HG03469 (cell line): Measurements from ENCODE around the gene KLF13.

Source experiments
- ATAC-seq: cut with Tn5 transposase; IDR thresholded peaks from one replicate; pipeline ENCODE4 v1.9.1; 2021; ENCODE audit warnings: mild to moderate bottlenecking, moderate library complexity, moderate number of reproducible peaks; ENCODE audit not compliant: unreplicated experiment

KLF13 gene

GRCh38 chr15:31298707-31299172 is 27.9 kb upstream of the KLF13 start:
- no peak for ATAC-seq

GRCh38 chr15:31300208-31300661 is 26.4 kb upstream of the KLF13 start:
- ATAC-seq, result no peak

- ATAC-seq, result no peak
Measured at GRCh38 chr15:31300981-31301672, 25.5 kb upstream of the KLF13 start.

GRCh38 chr15:31301673-31301990 is 25.0 kb upstream of the KLF13 start:
- ATAC-seq, result no peak

- no peak for ATAC-seq
Measured at GRCh38 chr15:31302029-31302657, 24.5 kb upstream of the KLF13 start.

GRCh38 chr15:31302778-31303725 is 23.6 kb upstream of the KLF13 start:
- ATAC-seq, result no peak

GRCh38 chr15:31303726-31304648 is 22.6 kb upstream of the KLF13 start:
- no peak for ATAC-seq

- no peak for ATAC-seq
Measured at GRCh38 chr15:31304751-31305365, 21.8 kb upstream of the KLF13 start.

GRCh38 chr15:31305375-31305774 is 21.3 kb upstream of the KLF13 start:
- no peak for ATAC-seq

GRCh38 chr15:31305796-31306425 is 20.7 kb upstream of the KLF13 start:
- ATAC-seq, result no peak

GRCh38 chr15:31306426-31307269 is 20.0 kb upstream of the KLF13 start:
- ATAC-seq, result no peak

- no peak for ATAC-seq
Measured at GRCh38 chr15:31307270-31308184, 19.1 kb upstream of the KLF13 start.

- no peak for ATAC-seq
Measured at GRCh38 chr15:31308185-31308639, 18.4 kb upstream of the KLF13 start.

GRCh38 chr15:31309893-31310606 is 16.6 kb upstream of the KLF13 start:
- no peak for ATAC-seq

- no peak for ATAC-seq
Measured at GRCh38 chr15:31311735-31312619, 14.7 kb upstream of the KLF13 start.

- no peak for ATAC-seq
Measured at GRCh38 chr15:31313223-31313622, 13.4 kb upstream of the KLF13 start.
